Adrenal gland (tissue), 12 donors: Measurements from ENCODE around the gene JADE2. TPM values are rescaled to one million over a fixed set of nuclear protein-coding genes. Genes with fewer than 3 reads are reported as not detected.

ENCODE experiments used
- DNase-seq, 7 donors: peaks; one replicate each; pipeline ENCODE4 v3.0.0-alpha.2; 2019 to 2020
- H3K27ac ChIP-seq, 5 donors: fragments of 200-600 bp; sonication (generic) in 4 of 5; 1 replicate in 3 of 5; 2 replicates in 2 of 5; pipeline versions ENCODE4 v1.5.1 to v1.8.0; 2016 to 2020; ENCODE audit warnings: mild to moderate bottlenecking in 1 of 5
- H3K27me3 ChIP-seq: fragments of 200-600 bp; 2 replicates; pipeline ENCODE4 v1.8.0; 2021
- H3K36me3 ChIP-seq, 2 donors: fragments of 200-600 bp; replicated peaks in 1 of 2; 1 replicate in 1 of 2; 2 replicates in 1 of 2; pipeline versions ENCODE4 v1.5.1 to v1.8.0; 2018 to 2022
- H3K4me1 ChIP-seq, 2 donors: fragments of 200-600 bp; replicated peaks in 1 of 2; 1 replicate in 1 of 2; 2 replicates in 1 of 2; pipeline versions ENCODE4 v1.5.1 to v1.8.0; 2018 to 2021
- H3K4me3 ChIP-seq, 4 donors: fragments of 200-600 bp; sonication (generic) in 3 of 4; one replicate each; pipeline ENCODE4 v1.5.1; 2016 to 2018
- H3K9me3 ChIP-seq, 3 donors: fragments of 200-600 bp; sonication (generic) in 1 of 3; replicated peaks in 1 of 3; 1 replicate in 2 of 3; 2 replicates in 1 of 3; pipeline versions ENCODE4 v1.5.1 to v1.8.0; 2016 to 2021
- POLR2A ChIP-seq, 2 donors: fragments of 450-650 bp; IDR thresholded peaks; one replicate each; pipeline ENCODE4 v1.6.1; 2017; ENCODE audit warnings: antibody characterized with exemption in 2 of 2, mild to moderate bottlenecking in 2 of 2, moderate library complexity in 1 of 2
- WGBS, 4 donors: extraction: QIAGEN DNeasy Blood & Tissue Kit in 2 of 4; methylation state at CpG; one replicate each; pipeline versions ENCODE4 v1.1.5 to v1.1.7; 2013 to 2017; 5-methylcytosine and 5-hydroxymethylcytosine counted together
- intact Hi-C, 2 donors: fragments of 100-400 bp; cut with DNase I; formaldehyde crosslinking; loops; one replicate each; pipeline versions ENCODE4 v1.14.1 to v1.15.0; 2022 to 2023
- polyA plus RNA-seq, 3 donors: library from polyadenylated mRNA; stranded (reverse); fragments of 200-250 nt in 2 of 3; fragments of 350-450 nt in 1 of 3; fragmentation: Illumina TruSeq in 1 of 3; extraction: RNeasy Lipid Tissue Mini Kit (QIAGEN cat#74804) in 1 of 3; gene quantifications; one replicate each; pipeline ENCODE4 v1.2.3, GENCODE V29; 2013 to 2014
- total RNA-seq, 9 donors: library from RNA; depleted of rRNA in 4 of 9; stranded (reverse); fragments of >200 nt in 4 of 9; fragments of 120-200 nt in 1 of 9; fragmentation: NEBNext Ultra II Directional in 1 of 9; extraction: Animal tissue kit (Norgen Biotek cat#: 25700) in 1 of 9; gene quantifications; one replicate each; pipeline versions ENCODE4 v1.1.0 to v1.2.4, GENCODE V29; 2013 to 2023
- TF ChIP-seq, protein P1 (sequence below), 6 experiments: fragments of 450-650 bp in 4 of 6; fragments of 200-600 bp in 2 of 6; sonication (generic) in 1 of 6; IDR thresholded peaks; 1 replicate in 5 of 6; 2 replicates in 1 of 6; pipeline versions ENCODE4 v1.5.1 to v1.8.0; 2016 to 2021; ENCODE audit warnings: antibody characterized with exemption in 6 of 6, mild to moderate bottlenecking in 2 of 6, moderate library complexity in 1 of 6
- donor health status: healthy with polysubstance abuse.
- donor health status: Bipolar disorder and iron deficiency.
- donor health status: DM: yes; HTN: yes; CAD: no.
- donor health status: DM: no; HTN: no; CAD: no.
- donor health status: DM: no; HTN: no; CAD: no.
- donor health status: DM: yes; HTN: yes; CAD: no.

Gene JADE2
- total and polyA plus RNA-seq, 12 donors = 7.9 to 180 (median 70.2) TPM

DNA sequence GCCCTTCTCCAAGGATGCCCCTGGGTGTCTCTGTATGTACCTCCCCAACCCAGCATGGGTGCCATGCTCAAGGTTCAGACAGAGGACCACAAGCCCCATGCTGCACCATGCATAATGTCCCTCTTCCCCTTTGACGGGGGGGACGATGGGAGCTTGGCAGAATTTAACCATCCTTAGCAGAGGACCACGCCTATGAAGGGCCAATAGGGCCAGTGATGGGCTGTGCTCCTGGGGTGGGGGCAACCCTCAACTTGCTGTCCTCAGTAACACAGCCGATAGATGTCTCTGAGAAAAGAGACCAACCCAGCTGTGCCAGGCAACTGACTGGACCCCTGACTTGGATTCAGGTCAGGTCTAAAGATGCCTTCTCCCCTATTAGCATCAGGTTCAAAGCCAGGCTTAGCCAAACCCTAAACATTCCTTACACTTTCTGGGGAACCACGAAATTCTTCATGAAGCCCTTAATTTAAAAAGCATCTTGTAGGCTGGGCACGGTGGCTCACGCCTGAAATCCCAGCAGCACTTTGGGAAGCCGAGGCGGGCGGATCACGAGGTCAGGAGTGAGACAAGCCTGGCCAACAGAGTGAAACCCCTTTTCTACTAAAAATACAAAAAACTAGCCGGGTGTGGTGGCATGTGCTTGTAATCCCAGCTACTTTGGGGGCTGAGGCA lies 20.7 kb upstream of the JADE2 start:
- Histone ChIP-seq H3K9me3 (no peaks in the 10 kb centered on the region), H3K27ac (peak overlapping the region in 3 of 5 donors; percentile 76 to 94 (median 93)), H3K27me3 (no peaks in the 10 kb centered on the region), H3K4me3 (no peak overlapping the region), H3K4me1 (peaks cover 38 to 46% of the 10 kb centered on the region in 2 donors), H3K36me3 (no peaks in the 10 kb centered on the region)
- DNase-seq = peak in 1 of 7 donors; percentile 50
- TF ChIP-seq, protein P1, sequence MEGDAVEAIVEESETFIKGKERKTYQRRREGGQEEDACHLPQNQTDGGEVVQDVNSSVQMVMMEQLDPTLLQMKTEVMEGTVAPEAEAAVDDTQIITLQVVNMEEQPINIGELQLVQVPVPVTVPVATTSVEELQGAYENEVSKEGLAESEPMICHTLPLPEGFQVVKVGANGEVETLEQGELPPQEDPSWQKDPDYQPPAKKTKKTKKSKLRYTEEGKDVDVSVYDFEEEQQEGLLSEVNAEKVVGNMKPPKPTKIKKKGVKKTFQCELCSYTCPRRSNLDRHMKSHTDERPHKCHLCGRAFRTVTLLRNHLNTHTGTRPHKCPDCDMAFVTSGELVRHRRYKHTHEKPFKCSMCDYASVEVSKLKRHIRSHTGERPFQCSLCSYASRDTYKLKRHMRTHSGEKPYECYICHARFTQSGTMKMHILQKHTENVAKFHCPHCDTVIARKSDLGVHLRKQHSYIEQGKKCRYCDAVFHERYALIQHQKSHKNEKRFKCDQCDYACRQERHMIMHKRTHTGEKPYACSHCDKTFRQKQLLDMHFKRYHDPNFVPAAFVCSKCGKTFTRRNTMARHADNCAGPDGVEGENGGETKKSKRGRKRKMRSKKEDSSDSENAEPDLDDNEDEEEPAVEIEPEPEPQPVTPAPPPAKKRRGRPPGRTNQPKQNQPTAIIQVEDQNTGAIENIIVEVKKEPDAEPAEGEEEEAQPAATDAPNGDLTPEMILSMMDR (IDR thresholded peaks at IDR 0.05) = no peak
- no peak for TF ChIP-seq POLR2A (IDR thresholded peaks at IDR 0.05)
- intact Hi-C loops = loop anchor here in 1 of 2 donors (5.0 kb wide), 1 partner anchor 37 kb away; no protein-coding TSS in a partner anchor
- WGBS, 4 donors = 86 to 95% (median 93%) methylated on average over 11 to 12 of the region's 12 CpGs

GRCh38 chr5:134506054-134507039 lies 19.1 kb upstream of the JADE2 start:
- H3K27ac ChIP-seq = peak overlapping the region; percentile 34 to 87 (median 62)
- no peaks in the 10 kb centered on the region for H3K9me3 ChIP-seq
- DNase-seq = peak; percentile 87 to 95 (median 94)
- intact Hi-C loops = no loop called here
- H3K36me3 ChIP-seq = no peaks in the 10 kb centered on the region
- WGBS, 4 donors = 18 to 42% (median 32%) methylated on average over 4 to 10 of the region's 10 CpGs
- TF ChIP-seq, protein P1 (IDR thresholded peaks at IDR 0.05) = no peak
- peak in 1 of 2 donors; percentile 83 for TF ChIP-seq POLR2A (IDR thresholded peaks at IDR 0.05)
- H3K4me3 ChIP-seq = peak overlapping the region in 1 of 4 donors; percentile 22
- H3K4me1 ChIP-seq = peaks cover 41 to 60% of the 10 kb centered on the region in 2 donors
- no peaks in the 10 kb centered on the region for H3K27me3 ChIP-seq

DNA sequence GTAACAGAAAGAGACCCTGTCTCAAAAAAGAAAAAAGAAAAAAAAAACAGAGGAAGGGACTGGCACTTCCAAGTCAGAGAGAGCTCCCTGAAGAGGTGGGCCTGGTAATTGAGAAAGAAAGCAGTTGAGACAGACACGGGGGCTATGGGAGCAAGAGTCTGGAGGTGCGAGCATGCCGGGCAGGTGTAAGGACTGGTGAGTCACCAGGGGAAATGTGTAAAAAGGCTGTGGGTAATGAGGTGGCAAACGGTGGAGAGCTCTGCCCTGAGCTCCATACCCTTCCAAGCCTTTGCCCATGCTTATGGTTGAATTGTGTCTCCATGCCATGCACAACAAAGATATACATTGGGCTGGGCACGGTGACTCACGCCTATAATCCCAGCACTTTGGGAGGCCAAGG lies 18.0 kb upstream of the JADE2 start:
- Histone ChIP-seq H3K4me3 (no peak overlapping the region), H3K36me3 (no peaks in the 10 kb centered on the region), H3K27me3 (no peaks in the 10 kb centered on the region), H3K9me3 (no peaks in the 10 kb centered on the region), H3K27ac (peak overlapping the region in 2 of 5 donors; percentile 57 to 84), H3K4me1 (peaks cover 52 to 71% of the 10 kb centered on the region in 2 donors)
- 82 to 92% (median 86%) methylated on average over 4 to 6 of the region's 6 CpGs for WGBS, 4 donors
- TF ChIP-seq, protein P1 (IDR thresholded peaks at IDR 0.05) = no peak
- TF ChIP-seq POLR2A (IDR thresholded peaks at IDR 0.05) = no peak
- intact Hi-C loops = no loop called here
- DNase-seq = no peak
